Measurements from ENCODE around the gene SGCA.

DNA sequence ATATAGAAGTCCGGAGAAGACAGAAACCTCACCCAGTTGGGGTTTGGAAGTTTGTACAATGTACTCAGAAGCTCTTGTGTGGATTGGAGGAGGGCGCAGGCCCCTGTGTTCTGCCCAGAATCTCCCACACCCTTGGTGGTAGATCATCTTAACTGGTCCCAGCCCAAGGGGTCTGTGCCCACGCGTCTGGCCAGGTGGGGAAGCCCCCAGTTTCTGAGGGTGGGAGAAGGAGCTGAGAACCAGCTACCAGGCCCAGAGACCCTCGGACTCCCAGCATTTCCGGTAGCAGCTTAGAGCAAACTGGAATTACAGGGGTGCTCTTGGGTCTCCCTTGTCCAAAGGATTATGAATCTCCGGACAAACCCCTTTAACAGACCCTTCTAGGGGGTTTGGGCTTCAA lies 13.1 kb upstream of the SGCA start:
- TF ChIP-seq EZH2 (IDR thresholded peaks at IDR 0.05; ENCODE audit: low read depth, low read length, severe bottlenecking) (no peak), ZNF274 (IDR thresholded peaks at IDR 0.05; ENCODE audit: borderline replicate concordance, extremely low read depth, low read length) (no peak), TAF1 (IDR thresholded peaks at IDR 0.05; ENCODE audit: low read depth, low read length) (no peak), GABPA (IDR thresholded peaks at IDR 0.05; ENCODE audit: borderline replicate concordance, insufficient read depth, low read length) (no peak), TAF7 (optimal IDR thresholded peaks at IDR 0.05; ENCODE audit: borderline replicate concordance, low read depth, low read length) (no peak), BRCA1 (IDR thresholded peaks at IDR 0.05; ENCODE audit: low read depth, low read length) (no peak), CREB1 (IDR thresholded peaks at IDR 0.05) (no peak), TBP (IDR thresholded peaks at IDR 0.05; ENCODE audit: low read depth, low read length) (no peak), RFX5 (IDR thresholded peaks at IDR 0.05; ENCODE audit: borderline replicate concordance, low read depth, low read length) (no peak), CBX5 (IDR thresholded peaks at IDR 0.05; ENCODE audit: low read depth, low read length) (no peak)
- TF ChIP-seq, protein P1, sequence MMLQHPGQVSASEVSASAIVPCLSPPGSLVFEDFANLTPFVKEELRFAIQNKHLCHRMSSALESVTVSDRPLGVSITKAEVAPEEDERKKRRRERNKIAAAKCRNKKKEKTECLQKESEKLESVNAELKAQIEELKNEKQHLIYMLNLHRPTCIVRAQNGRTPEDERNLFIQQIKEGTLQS (IDR thresholded peaks at IDR 0.05; ENCODE audit: insufficient read depth, low read depth, low read length) = no peak
- TF ChIP-seq, protein P2, sequence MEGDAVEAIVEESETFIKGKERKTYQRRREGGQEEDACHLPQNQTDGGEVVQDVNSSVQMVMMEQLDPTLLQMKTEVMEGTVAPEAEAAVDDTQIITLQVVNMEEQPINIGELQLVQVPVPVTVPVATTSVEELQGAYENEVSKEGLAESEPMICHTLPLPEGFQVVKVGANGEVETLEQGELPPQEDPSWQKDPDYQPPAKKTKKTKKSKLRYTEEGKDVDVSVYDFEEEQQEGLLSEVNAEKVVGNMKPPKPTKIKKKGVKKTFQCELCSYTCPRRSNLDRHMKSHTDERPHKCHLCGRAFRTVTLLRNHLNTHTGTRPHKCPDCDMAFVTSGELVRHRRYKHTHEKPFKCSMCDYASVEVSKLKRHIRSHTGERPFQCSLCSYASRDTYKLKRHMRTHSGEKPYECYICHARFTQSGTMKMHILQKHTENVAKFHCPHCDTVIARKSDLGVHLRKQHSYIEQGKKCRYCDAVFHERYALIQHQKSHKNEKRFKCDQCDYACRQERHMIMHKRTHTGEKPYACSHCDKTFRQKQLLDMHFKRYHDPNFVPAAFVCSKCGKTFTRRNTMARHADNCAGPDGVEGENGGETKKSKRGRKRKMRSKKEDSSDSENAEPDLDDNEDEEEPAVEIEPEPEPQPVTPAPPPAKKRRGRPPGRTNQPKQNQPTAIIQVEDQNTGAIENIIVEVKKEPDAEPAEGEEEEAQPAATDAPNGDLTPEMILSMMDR (IDR thresholded peaks at IDR 0.05; ENCODE audit: control extremely low read depth in 1 of 3, insufficient read depth in 1 of 3, low read depth in 1 of 3, low read length in 3 of 3) = no peak
- TF ChIP-seq, protein P3, sequence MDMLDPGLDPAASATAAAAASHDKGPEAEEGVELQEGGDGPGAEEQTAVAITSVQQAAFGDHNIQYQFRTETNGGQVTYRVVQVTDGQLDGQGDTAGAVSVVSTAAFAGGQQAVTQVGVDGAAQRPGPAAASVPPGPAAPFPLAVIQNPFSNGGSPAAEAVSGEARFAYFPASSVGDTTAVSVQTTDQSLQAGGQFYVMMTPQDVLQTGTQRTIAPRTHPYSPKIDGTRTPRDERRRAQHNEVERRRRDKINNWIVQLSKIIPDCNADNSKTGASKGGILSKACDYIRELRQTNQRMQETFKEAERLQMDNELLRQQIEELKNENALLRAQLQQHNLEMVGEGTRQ (IDR thresholded peaks at IDR 0.05; ENCODE audit: low read length) = no peak
